ENCODE measurements around the gene MRPL28.

- TF ChIP-seq EP300 (IDR thresholded peaks at IDR 0.05) = no peak
- TF ChIP-seq, protein P1, sequence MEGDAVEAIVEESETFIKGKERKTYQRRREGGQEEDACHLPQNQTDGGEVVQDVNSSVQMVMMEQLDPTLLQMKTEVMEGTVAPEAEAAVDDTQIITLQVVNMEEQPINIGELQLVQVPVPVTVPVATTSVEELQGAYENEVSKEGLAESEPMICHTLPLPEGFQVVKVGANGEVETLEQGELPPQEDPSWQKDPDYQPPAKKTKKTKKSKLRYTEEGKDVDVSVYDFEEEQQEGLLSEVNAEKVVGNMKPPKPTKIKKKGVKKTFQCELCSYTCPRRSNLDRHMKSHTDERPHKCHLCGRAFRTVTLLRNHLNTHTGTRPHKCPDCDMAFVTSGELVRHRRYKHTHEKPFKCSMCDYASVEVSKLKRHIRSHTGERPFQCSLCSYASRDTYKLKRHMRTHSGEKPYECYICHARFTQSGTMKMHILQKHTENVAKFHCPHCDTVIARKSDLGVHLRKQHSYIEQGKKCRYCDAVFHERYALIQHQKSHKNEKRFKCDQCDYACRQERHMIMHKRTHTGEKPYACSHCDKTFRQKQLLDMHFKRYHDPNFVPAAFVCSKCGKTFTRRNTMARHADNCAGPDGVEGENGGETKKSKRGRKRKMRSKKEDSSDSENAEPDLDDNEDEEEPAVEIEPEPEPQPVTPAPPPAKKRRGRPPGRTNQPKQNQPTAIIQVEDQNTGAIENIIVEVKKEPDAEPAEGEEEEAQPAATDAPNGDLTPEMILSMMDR (IDR thresholded peaks at IDR 0.05) = no peak
Observed at GRCh38 chr16:378821-379182, 8.5 kb upstream of the MRPL28 start.

Data from ovary (tissue), 3 donors.